ENCODE measurements around the gene MRGPRG.

DNA sequence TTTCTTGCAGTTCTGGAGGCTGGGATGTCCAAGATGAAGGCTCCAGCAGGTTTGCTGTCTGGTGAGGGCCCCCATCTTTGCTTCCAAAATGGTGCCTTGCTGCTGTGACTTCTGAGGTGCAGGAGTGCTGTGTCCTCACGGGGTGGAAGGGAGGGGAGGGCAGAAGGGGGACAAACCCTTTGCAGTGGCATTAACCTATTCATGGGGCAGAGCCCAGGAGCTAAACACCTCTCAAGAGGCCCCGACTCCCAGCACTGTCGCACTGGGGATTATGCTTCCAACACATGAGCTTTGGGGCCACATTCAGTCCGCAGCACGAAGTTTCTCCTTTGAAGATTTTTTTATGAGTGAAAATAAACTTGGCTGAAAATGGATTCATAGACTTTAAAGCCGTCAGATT, 28.0 kb downstream of the MRGPRG start:
- TF ChIP-seq, protein P1, sequence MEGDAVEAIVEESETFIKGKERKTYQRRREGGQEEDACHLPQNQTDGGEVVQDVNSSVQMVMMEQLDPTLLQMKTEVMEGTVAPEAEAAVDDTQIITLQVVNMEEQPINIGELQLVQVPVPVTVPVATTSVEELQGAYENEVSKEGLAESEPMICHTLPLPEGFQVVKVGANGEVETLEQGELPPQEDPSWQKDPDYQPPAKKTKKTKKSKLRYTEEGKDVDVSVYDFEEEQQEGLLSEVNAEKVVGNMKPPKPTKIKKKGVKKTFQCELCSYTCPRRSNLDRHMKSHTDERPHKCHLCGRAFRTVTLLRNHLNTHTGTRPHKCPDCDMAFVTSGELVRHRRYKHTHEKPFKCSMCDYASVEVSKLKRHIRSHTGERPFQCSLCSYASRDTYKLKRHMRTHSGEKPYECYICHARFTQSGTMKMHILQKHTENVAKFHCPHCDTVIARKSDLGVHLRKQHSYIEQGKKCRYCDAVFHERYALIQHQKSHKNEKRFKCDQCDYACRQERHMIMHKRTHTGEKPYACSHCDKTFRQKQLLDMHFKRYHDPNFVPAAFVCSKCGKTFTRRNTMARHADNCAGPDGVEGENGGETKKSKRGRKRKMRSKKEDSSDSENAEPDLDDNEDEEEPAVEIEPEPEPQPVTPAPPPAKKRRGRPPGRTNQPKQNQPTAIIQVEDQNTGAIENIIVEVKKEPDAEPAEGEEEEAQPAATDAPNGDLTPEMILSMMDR (IDR thresholded peaks at IDR 0.05; ENCODE audit: low read depth, low read length), result no peak
- TF ChIP-seq EZH2phosphoT487 (IDR thresholded peaks at IDR 0.05; ENCODE audit: low read depth), result no peak

All from OCI-LY3 (cell line).